Stimulated activated CD8-positive, alpha-beta memory T cell treated with anti-CD3 and anti-CD28 coated beads, Interleukin-2, amount 100 ng/mL, for 48 hours (primary cell): ENCODE data around the gene IQCC.

Experiments used
- DNase-seq, 2 donors: peaks; one replicate each; pipeline ENCODE4 v3.0.0-alpha.2; 2020; ENCODE audit warnings: low read depth in 2 of 2

Gene IQCC

GRCh38 chr1:32256473-32257226 lies 51.2 kb downstream of the IQCC start:
- DNase-seq, result no peak

DNA sequence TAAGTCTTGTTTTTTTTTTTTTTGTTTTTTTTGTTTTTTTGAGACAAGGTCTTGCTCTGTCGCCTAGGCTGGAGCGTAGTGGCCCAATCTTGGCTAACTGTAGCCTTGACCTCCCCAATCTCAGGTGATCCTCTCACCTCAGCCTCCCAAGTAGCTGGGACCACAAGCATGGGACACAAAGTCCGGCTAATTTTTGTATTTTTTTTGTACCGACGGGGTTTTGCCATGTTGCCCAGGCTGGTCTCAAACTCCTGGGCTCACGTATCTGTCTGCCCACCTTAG lies 51.7 kb downstream of the IQCC start:
- DNase-seq, result no peak
